DMS153 treated with DMSO at 0.1 percent for 48 hours (cell line): ENCODE measurements around the gene SVOPL.
"Not testable (repeated sequence)": the region's sequence is repeated elsewhere in the genome, so short reads cannot be mapped to it uniquely, and the experiment has no call there.

Source experiments
- DNase-seq: peaks from one replicate; lab custom pipeline; 2025; ENCODE audit not compliant: unreplicated experiment; lab: John Stamatoyannopoulos, UW

SVOPL gene

DNA sequence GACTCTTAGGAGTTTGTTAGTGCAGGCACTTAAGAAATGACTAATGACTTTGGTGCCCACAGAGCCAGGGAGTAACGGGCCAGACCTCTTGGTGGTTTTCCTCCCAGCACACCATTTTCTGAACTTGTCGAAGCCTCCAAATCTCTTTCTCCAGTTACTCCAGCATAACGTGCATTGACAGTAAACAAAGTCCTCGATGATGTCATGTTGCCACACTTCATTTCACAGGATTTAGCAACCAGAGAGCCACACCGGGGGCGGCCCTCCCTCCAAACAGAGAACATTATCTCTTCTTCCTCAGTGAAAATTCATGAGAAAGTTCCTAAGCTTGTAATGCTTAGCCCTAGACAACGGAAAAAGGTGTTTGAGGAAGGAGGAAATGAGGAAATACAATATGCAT is 4.0 kb upstream of the SVOPL start:
- DNase-seq, result no peak

DNA sequence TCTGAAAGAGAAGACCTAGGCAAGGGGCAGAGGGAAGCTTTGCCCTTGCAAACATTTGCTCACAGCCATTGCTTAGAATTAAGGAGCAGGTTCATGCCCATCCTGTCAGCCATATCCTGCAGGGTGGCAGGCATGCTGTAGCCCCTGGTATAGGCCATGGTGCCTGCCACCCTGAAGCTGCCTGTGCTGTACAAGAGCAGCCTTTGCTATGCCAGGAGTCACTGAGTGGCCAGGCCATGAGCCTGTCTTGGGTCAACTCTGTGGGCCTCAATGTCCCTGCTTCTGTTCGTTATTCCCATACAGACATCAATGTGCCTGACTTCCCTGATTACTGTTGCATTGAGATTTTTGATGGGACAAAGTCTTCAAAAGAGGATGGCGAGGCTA is 368 bp upstream of the SVOPL start:
- no peak for DNase-seq

GRCh38 chr7:138699661-138700060 is 1.5 kb downstream of the SVOPL start:
- no peak for DNase-seq

- no peak for DNase-seq
Measured at GRCh38 chr7:138698281-138698680, 2.9 kb downstream of the SVOPL start.

- no peak for DNase-seq
Measured at GRCh38 chr7:138697535-138698182, 3.5 kb downstream of the SVOPL start.

- not testable (repeated sequence) for DNase-seq
Measured at GRCh38 chr7:138695776-138696175, 5.4 kb downstream of the SVOPL start.

DNA sequence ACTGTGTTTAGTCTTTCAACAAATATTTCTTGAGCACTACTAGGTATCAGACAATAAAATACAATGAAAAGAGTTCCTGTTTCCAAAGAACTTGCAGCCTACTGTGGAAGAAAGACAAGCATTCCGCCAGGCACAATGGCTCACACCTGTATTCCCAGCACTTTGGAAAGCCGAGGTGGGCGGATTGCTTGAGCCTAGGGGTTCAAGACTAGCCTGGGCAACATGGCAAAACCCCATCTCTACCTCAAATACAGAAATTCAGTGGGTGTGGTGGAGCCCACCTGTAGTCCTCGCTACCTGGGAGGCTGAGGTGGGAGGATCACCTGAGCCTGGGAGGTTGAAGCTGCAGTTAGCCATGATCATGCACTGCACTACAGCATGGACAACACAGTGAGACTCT is 6.1 kb downstream of the SVOPL start:
- no peak for DNase-seq

DNA sequence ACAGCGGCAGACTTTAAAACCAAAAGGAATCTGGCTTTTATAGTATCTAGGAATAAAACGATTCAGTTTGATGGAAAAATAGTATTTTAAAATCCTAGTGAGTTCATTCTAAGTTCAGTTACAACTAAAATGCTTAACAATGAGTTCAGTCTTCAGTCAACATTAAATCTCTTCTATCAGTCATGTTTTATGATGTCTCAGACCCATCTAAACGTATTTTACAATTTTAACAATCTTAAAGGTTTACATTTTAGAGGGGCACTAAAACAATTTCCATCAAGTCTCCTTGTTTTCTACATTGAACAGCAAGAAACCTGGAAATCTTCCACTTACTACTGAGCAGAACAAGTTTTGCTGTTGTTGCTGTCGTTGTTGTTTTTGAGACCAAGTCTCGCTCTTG is 10.0 kb downstream of the SVOPL start:
- no peak for DNase-seq

GRCh38 chr7:138690495-138690894 is 10.7 kb downstream of the SVOPL start:
- DNase-seq, result no peak

GRCh38 chr7:138688037-138688436 is 13.1 kb downstream of the SVOPL start:
- DNase-seq, result not testable (repeated sequence)

GRCh38 chr7:138684340-138684739 is 16.8 kb downstream of the SVOPL start:
- no peak for DNase-seq

GRCh38 chr7:138679793-138680192 is 21.4 kb downstream of the SVOPL start:
- DNase-seq, result no peak

GRCh38 chr7:138670594-138670993 is 30.6 kb downstream of the SVOPL start:
- DNase-seq, result no peak

- DNase-seq, result no peak
Measured at GRCh38 chr7:138669364-138669763, 31.8 kb downstream of the SVOPL start.

GRCh38 chr7:138668946-138669345 is 32.2 kb downstream of the SVOPL start:
- DNase-seq, result no peak

GRCh38 chr7:138668229-138668596 is 32.9 kb downstream of the SVOPL start:
- no peak for DNase-seq

DNA sequence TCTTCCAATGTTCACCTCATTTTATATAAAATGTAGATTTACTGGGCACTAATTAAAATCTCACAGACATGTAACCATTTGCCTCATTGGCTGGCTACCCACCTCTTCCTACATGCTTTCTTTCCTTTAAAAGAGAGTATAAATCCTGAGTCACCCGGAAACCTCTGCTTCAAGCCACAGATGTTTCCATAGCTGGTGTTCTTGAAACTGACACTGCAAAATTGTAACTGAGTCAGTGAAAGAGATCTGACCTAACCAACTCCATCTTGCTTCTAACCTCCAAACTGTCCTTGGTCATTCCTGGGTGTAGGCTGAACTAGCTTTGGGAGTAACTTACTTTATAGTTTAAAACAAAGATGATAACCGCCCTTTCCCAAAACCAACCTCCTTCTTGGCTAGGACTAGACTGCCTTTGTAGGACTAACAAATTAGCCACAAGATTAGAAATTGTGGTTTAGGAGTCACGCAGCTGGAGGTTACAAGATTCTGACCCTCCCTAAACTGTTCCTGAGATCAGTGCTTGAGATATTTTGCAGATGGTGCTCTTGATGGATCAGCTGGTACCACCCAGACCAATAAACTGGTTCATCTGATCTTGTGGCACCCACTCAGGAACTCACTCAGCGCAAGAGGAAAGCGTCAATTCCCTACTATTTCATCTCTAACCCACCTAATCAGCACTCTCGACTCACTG is 33.5 kb downstream of the SVOPL start:
- no peak for DNase-seq

DNA sequence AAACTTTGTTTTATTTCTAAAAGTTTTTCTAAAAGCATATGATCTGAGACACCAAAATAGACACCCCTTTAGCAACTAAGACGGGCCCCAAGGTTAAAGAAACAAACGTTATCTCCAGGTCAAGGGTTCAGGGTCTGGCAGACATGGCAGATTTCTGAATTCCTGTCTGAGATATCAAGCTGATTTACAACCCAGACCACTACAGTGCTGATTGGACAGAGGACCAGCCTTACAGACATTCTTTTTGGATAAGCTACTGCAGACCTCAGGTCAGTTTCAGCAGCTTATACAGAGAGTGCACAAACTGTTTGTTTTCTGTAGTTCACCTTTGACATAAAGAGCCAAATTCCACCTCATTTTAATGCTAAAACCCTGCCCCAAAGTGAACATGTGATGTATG is 34.8 kb downstream of the SVOPL start:
- no peak for DNase-seq

GRCh38 chr7:138665669-138666140 is 35.5 kb downstream of the SVOPL start:
- no peak for DNase-seq

GRCh38 chr7:138665249-138665648 is 35.9 kb downstream of the SVOPL start:
- no peak for DNase-seq

DNA sequence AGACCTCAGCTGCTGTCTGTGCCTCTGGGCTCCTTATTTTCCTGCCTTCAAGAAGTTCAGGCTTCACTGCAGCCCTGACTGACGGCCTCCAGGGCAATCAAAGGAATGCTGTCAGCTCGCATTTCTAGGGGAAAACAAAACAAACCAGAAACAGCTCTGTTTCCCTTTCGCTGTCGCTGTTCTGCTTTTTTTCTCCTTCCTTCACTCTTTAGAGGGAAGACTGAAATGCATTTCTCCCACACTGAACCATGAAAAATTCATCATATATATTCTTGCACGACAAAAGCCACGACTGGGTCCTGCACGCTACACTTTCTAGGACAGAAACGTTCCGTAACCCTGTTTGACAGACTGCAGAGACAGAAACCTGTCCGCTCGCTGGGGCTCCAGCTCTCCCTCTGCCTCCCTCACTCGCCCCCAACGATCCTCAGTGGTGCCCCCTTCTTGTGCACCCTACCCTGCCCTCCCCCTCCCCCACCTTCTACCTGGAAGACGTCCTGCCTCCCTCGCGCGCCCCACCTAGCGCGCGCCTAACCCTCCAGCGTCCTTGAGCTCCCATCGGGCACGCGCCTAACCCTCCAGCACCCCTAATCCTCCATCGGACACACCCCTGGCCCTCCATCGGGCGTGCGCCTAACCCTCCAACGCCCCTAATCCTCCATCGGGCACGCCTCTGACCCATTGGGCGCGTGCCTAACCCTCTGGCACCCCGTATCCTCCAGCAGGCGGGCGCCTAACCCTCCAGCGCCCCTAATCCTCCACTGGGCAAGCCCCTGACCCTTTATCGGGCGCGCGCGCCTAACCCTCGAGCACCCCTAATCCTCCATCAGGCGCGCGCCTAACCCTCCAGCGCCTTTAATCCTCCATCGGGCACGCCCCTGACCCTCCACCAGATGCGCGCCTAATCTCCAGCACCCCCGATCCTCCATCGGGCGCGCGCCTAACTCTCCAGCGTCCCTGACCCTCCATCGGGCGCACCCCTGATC is 37.1 kb downstream of the SVOPL start:
- DNase-seq, result no peak

- no peak for DNase-seq
Measured at GRCh38 chr7:138662991-138663320, 38.2 kb downstream of the SVOPL start.
